ENCODE measurements around the gene CLDND2. TPM values are rescaled to one million over a fixed set of nuclear protein-coding genes. Genes with fewer than 3 reads are reported as not detected.
A peak's percentile ranks its signal among the peaks of the same experiment; 100 is the strongest.

CLDND2 gene
- total and polyA plus RNA-seq, 2 donors (not counting 1 experiment from before 2014, with no cell fraction given): not detected

GRCh38 chr19:51415187-51415586 lies 46.4 kb upstream of the CLDND2 start:
- Histone ChIP-seq H4K20me1 (ENCODE audit: control insufficient read depth, extremely low read depth, insufficient read depth, low read length) (no peaks in the 10 kb centered on the region), H3K4me2 (ENCODE audit: extremely low read depth, insufficient read depth, low read length) (no peak overlapping the region), H3K9ac (ENCODE audit: insufficient read depth, low read length) (no peak overlapping the region), H3K79me2 (ENCODE audit: control insufficient read depth, insufficient read depth, low read length) (no peaks in the 10 kb centered on the region), H3K9me3 (ENCODE audit: control insufficient read depth, insufficient read depth, low read depth, low read length) (no peaks in the 10 kb centered on the region), H3K36me3 (ENCODE audit: control insufficient read depth, insufficient read depth, low read length) (no peaks in the 10 kb centered on the region), H3K4me1 (ENCODE audit: control insufficient read depth, extremely low read depth, insufficient read depth, low read length) (no peaks in the 10 kb centered on the region), H2AFZ (ENCODE audit: low read length) (no peak overlapping the region), H3K4me3 (replicated peaks in 1 of 4; ENCODE audit: control extremely low read depth in 1 of 4, insufficient read depth in 1 of 4, low read depth in 3 of 4, low read length in 4 of 4) (no peak overlapping the region), H3K27me3 (ENCODE audit: control insufficient read depth, insufficient read depth, low read length) (no peaks in the 10 kb centered on the region), H3K27ac (ENCODE audit: insufficient read depth, low read length) (no peak overlapping the region)
- TF ChIP-seq EZH2 (IDR thresholded peaks at IDR 0.05; ENCODE audit: low read length, missing control alignments) (no peak), CTCF (conservative IDR thresholded peaks at IDR 0.05 in 1 of 2, IDR thresholded peaks at IDR 0.05 in 1 of 2; ENCODE audit: low read depth in 1 of 2, low read length in 2 of 2) (no peak)
- no peak for DNase-seq (ENCODE audit: low read depth in 2 of 2)

- H3K27ac ChIP-seq (ENCODE audit: insufficient read depth, low read length): no peak overlapping the region
- no peak for DNase-seq (ENCODE audit: low read depth in 2 of 2)
- H3K36me3 ChIP-seq (ENCODE audit: control insufficient read depth, insufficient read depth, low read length): no peaks in the 10 kb centered on the region
- no peak overlapping the region for H3K4me2 ChIP-seq (ENCODE audit: extremely low read depth, insufficient read depth, low read length)
- H3K79me2 ChIP-seq (ENCODE audit: control insufficient read depth, insufficient read depth, low read length): no peaks in the 10 kb centered on the region
- TF ChIP-seq EZH2 (IDR thresholded peaks at IDR 0.05; ENCODE audit: low read length, missing control alignments) (no peak), CTCF (conservative IDR thresholded peaks at IDR 0.05 in 1 of 2, IDR thresholded peaks at IDR 0.05 in 1 of 2; ENCODE audit: low read depth in 1 of 2, low read length in 2 of 2) (no peak)
- H3K9me3 ChIP-seq (ENCODE audit: control insufficient read depth, insufficient read depth, low read depth, low read length): no peaks in the 10 kb centered on the region
- no peak overlapping the region for H3K9ac ChIP-seq (ENCODE audit: insufficient read depth, low read length)
- H2AFZ ChIP-seq (ENCODE audit: low read length): no peak overlapping the region
- H3K4me3 ChIP-seq (replicated peaks in 1 of 4; ENCODE audit: control extremely low read depth in 1 of 4, insufficient read depth in 1 of 4, low read depth in 3 of 4, low read length in 4 of 4): no peak overlapping the region
- no peaks in the 10 kb centered on the region for H3K27me3 ChIP-seq (ENCODE audit: control insufficient read depth, insufficient read depth, low read length)
- no peaks in the 10 kb centered on the region for H4K20me1 ChIP-seq (ENCODE audit: control insufficient read depth, extremely low read depth, insufficient read depth, low read length)
- H3K4me1 ChIP-seq (ENCODE audit: control insufficient read depth, extremely low read depth, insufficient read depth, low read length): no peaks in the 10 kb centered on the region
These were observed 42.3 kb upstream of the CLDND2 start for GRCh38 chr19:51410950-51411748.

DNA sequence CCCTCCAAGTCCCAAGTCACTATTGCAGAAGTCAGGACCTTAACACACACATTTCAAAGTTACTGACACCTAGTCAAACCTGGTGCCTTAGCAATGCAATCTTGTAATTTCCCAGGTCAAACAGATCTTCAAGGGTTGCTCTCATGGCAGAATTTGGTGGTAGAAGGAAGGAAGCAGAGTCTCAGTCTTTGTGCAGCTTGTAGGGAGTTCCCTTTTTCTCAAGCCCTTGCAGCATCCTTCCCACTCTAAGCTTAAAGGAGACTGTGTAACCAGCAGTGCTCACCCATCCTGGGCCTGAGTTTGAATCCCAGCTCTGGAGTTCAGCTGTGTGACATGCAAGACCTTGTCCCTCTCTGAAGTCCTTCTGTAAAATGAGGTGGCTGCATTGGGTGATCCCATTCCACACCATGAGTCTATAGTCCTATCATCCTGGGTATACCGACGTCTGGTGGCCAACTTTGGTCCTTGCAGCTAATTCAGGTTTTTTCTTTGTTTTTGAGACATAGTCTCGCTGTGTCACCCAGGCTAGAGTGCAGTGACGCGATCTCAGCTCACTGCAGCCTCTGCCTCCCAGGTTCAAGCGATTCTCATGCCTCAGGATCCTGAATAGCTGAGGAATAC lies 38.8 kb upstream of the CLDND2 start:
- no peaks in the 10 kb centered on the region for H3K36me3 ChIP-seq (ENCODE audit: control insufficient read depth, insufficient read depth, low read length)
- H3K4me2 ChIP-seq (ENCODE audit: extremely low read depth, insufficient read depth, low read length): no peak overlapping the region
- H3K9me3 ChIP-seq (ENCODE audit: control insufficient read depth, insufficient read depth, low read depth, low read length): no peaks in the 10 kb centered on the region
- no peaks in the 10 kb centered on the region for H3K4me1 ChIP-seq (ENCODE audit: control insufficient read depth, extremely low read depth, insufficient read depth, low read length)
- no peak overlapping the region for H3K4me3 ChIP-seq (replicated peaks in 1 of 4; ENCODE audit: control extremely low read depth in 1 of 4, insufficient read depth in 1 of 4, low read depth in 3 of 4, low read length in 4 of 4)
- no peaks in the 10 kb centered on the region for H4K20me1 ChIP-seq (ENCODE audit: control insufficient read depth, extremely low read depth, insufficient read depth, low read length)
- peak in 1 of 2 donors; percentile 39 for DNase-seq (ENCODE audit: low read depth in 2 of 2)
- H3K9ac ChIP-seq (ENCODE audit: insufficient read depth, low read length): no peak overlapping the region
- H3K27ac ChIP-seq (ENCODE audit: insufficient read depth, low read length): no peak overlapping the region
- no peak overlapping the region for H2AFZ ChIP-seq (ENCODE audit: low read length)
- H3K27me3 ChIP-seq (ENCODE audit: control insufficient read depth, insufficient read depth, low read length): no peaks in the 10 kb centered on the region
- H3K79me2 ChIP-seq (ENCODE audit: control insufficient read depth, insufficient read depth, low read length): no peaks in the 10 kb centered on the region
- TF ChIP-seq CTCF (conservative IDR thresholded peaks at IDR 0.05 in 1 of 2, IDR thresholded peaks at IDR 0.05 in 1 of 2; ENCODE audit: low read depth in 1 of 2, low read length in 2 of 2) (peak; percentile 38 to 60), EZH2 (IDR thresholded peaks at IDR 0.05; ENCODE audit: low read length, missing control alignments) (no peak)

Measured in fibroblast of lung (primary cell).